Right lung (tissue), 5 donors: ENCODE results near the gene EXPH5. TPM values are rescaled to one million over a fixed set of nuclear protein-coding genes. Genes with fewer than 3 reads are reported as not detected.
A peak's percentile ranks its signal among the peaks of the same experiment; 100 is the strongest.

ENCODE experiments used
- DNase-seq, 2 donors: peaks; one replicate each; pipeline ENCODE4 v3.0.0-alpha.2; 2013
- polyA plus RNA-seq, 5 donors: library from polyadenylated mRNA; unstranded; fragments of 120-200 nt; gene quantifications; one replicate each; pipeline versions ENCODE4 v1.2.1 to v1.2.3, GENCODE V29; 2013; ENCODE audit warnings: inconsistent platforms in 1 of 5, low replicate concordance in 1 of 5; ENCODE audit not compliant: insufficient read length in 5 of 5, insufficient read depth in 1 of 5

The EXPH5 gene
- polyA plus RNA-seq, 5 donors, result 5.0 to 10.9 (median 8.0) TPM

DNA sequence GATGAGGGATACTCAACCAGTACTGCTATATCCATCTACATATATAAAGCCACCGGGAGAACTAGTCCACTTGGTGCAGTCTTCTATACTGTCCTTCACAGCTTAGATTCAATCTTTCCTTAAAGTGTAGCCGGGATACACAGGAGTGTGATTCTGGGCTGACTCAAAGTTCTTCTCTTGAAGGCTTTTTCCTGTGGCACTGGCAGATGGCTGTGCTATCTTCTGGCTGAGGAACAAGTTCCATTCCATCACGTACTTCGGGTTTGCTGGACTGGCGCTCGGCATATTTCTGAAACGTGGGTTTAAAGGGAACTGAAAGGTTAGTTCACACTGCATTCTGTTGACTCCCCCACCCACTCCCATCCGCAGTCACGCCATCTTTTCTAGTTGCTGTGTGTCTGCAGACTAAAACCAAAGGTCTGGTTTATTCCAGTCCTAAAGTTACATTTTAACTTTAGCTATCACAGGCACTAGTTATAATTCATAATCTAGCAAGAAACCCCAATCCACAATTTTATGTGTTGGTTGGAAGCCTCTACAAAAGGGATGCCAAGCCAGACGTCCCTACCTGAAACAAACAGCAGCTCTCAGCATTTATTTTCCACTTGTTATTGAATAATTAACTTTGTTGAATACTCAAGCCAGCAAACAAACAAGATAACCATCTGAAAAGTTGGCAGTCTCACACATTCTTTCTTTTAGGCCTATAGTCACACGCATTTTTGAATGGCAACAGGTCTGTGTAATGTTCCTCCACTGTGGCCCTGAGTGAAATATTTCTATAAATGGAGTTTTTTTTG lies 118.7 kb downstream of the EXPH5 start:
- no peak for DNase-seq

DNA sequence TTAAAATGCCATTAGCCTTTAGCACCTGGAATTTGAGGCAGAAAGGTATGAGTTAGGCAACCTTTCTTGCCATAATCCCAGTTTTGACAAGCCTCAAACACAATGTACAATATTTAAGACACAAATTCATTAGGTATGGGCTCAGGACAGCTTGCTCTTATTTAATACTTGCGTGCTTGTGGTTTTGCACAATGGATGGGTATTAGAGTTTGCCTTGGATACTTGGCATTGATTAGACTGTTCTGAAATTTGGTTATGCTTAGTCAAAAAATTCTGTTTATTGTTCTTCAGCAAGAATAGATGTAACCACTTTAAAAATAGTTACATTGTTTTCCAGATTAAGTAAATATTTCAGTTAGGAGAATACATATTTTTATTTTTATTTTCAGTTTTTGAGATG lies 120.9 kb downstream of the EXPH5 start:
- no peak for DNase-seq

DNA sequence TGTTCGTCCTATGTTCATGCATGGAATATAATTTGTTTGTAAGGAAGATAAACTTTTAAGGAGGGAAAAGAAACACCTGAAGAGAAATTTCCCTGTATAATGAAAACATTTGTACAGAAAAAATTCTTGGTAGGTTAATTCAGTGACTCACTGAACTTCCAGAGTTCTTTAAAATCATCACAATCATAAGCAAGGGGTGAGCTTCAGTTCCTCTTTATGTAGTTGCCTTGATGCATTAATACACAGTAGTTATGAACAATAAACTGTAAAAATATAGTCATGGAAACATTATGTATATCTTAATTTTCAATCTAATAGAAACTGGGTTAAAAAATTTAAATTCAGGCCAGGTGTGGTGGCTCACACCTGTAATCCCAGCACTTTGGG lies 125.1 kb downstream of the EXPH5 start:
- no peak for DNase-seq

DNA sequence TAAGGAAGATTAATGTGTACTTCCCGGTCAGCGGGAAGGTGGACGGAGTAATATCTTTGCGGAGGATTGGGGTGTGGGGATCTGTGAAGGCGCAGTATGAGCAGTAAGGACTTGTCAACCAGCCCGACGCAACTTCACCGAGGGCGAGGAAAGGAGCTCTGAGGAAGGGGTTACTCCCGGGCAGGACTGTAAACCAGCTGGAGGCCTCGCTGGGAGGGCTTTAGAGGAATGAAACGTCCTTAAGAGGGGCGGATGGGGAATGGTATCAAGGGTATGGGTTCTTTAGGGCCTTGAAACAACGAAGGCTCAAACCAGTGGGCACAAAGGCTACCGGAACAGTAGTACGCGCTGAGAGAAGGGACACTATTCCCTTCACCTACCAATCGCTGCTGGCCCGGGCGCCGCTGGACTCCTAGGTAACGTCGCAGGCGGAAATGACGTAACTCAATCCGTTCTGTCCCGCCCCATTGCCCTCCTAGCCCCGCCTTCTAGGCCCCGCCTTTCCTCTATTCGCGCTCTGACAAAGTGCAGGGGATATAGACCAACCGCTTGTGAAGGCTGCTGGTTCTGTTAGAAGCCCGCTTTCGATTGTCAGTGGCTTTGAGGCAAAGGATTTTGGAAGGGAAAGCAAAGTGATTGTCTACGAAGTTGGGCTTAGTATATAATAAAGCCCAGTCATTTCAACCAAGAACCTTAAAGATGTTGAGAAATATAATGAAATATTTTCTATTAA lies 126.3 kb downstream of the EXPH5 start, which contains the start of gene C11orf65:
C11orf65 (minus strand) TSS at position 439 of the 733 bp plus-strand sequence. CDS start 5,970 bp downstream, outside the sequence.
- DNase-seq, result peak; percentile 96 to 99

DNA sequence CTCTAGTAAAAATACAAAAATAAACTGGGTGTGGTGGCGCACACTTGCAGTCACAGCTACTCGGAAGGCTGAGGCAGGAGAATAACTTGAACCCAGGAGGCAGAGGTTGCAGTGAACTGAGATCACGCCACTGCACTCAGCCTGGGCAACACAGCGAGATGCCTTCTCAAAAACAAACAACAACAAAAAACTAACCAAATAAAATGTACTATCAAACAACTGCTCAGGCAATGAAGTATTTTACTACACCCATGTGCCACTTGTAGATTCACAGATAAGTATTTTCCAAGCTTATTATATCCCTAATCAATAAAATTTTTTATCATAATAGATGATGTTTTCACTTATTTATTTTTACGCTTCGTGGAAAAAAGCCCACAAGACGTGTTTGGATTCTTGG lies 127.2 kb downstream of the EXPH5 start:
- peak; percentile 7 to 13 for DNase-seq

Other genes with a start within 250 kb of the EXPH5 start
- gene C11orf65, start 126.2 kb downstream of the EXPH5 start, polyA plus RNA-seq, result 1 to 10 TPM in 4 of 5 donors, under 1 TPM in 1; 0.81 to 2.5 (median 1.9) TPM
- gene POGLUT3, start 95.4 kb downstream of the EXPH5 start, polyA plus RNA-seq, result 10 to 100 TPM; 56.2 to 77.8 (median 68.9) TPM
- gene DDX10, start 71.3 kb upstream of the EXPH5 start, polyA plus RNA-seq, result 10 to 100 TPM; 28.1 to 30.0 (median 29.6) TPM